Endothelial cell of umbilical vein (primary cell): Measurements from ENCODE around the gene CD34. TPM values are rescaled to one million over a fixed set of nuclear protein-coding genes. Genes with fewer than 3 reads are reported as not detected.

Experiments
- BruUV-seq: library from RNA; stranded (reverse); fragments of 400-500 nt; replicated peaks from 2 replicates; lab custom pipeline; 2021; lab: Mats Ljungman, UMichigan
- CTCF ChIA-PET: fragments of 300-600, 350-600 bp; sonication (Branson Sonifier 250); formaldehyde crosslinking; loops from one replicate; lab custom pipeline; 2021; ENCODE audit warnings: antibody characterized with exemption, inconsistent platforms; lab: Charles Lee
- POLR2A ChIA-PET: fragments of 300-600, 350-600 bp; sonication (Branson Sonifier 250); formaldehyde crosslinking; loops from one replicate; lab custom pipeline; 2021; ENCODE audit warnings: antibody characterized with exemption, inconsistent platforms; lab: Charles Lee
- DNase-seq: peaks from one replicate; pipeline ENCODE4 v3.0.0-alpha.2; 2011; ENCODE audit warnings: low read depth, low spot score
- FAIRE-seq: peaks from 2 replicates; lab custom pipeline; 2011; peaks lifted over from hg19 to GRCh38; lab: Jason Lieb, UNC
- H2AFZ ChIP-seq: 2 replicates; pipeline ENCODE4 v1.6.0; 2012; ENCODE audit warnings: low read depth, low read length, control low read depth, inconsistent platforms
- H3K27ac ChIP-seq: 2 replicates; pipeline ENCODE4 v1.5.1; 2011; ENCODE audit warnings: low read depth, mild to moderate bottlenecking, control low read depth, low read length, moderate library complexity; ENCODE audit not compliant: insufficient read depth
- H3K27me3 ChIP-seq, 2 experiments: 2 replicates each; pipeline versions ENCODE4 v1.6.0 to v1.6.1; 2011; ENCODE audit warnings: low read length in 2 of 2, mixed read lengths in 1 of 2; ENCODE audit not compliant: control insufficient read depth in 2 of 2, insufficient read depth in 2 of 2
- H3K36me3 ChIP-seq, 2 experiments: 2 replicates in 1 of 2; 3 replicates in 1 of 2; pipeline ENCODE4 v1.5.1; 2011; ENCODE audit warnings: low read length in 2 of 2, mild to moderate bottlenecking in 1 of 2, moderate library complexity in 1 of 2; ENCODE audit not compliant: control insufficient read depth in 2 of 2, insufficient read depth in 2 of 2; ENCODE audit errors: extremely low read depth in 1 of 2
- H3K4me1 ChIP-seq: 3 replicates; pipeline ENCODE4 v1.5.1; 2011; ENCODE audit warnings: mild to moderate bottlenecking, low read length; ENCODE audit not compliant: control insufficient read depth, insufficient read depth; ENCODE audit errors: extremely low read depth
- H3K4me2 ChIP-seq: 2 replicates; pipeline ENCODE4 v1.6.1; 2011; ENCODE audit warnings: low read length, control low read depth, mixed read lengths; ENCODE audit not compliant: insufficient read depth
- H3K4me3 ChIP-seq, 3 experiments: fragments of 200-600 bp in 1 of 3; sonication (generic), shearing (Covaris generic) in 1 of 3; replicated peaks in 1 of 3; 2 replicates each; pipeline ENCODE4 v1.5.1; 2011 to 2016; ENCODE audit warnings: control low read depth in 3 of 3, low read length in 3 of 3, mild to moderate bottlenecking in 2 of 3, inconsistent platforms in 1 of 3, low read depth in 1 of 3, moderate library complexity in 1 of 3; ENCODE audit not compliant: insufficient read depth in 1 of 3
- H3K79me2 ChIP-seq: 2 replicates; pipeline ENCODE4 v1.6.0; 2012; ENCODE audit warnings: low read length, inconsistent platforms; ENCODE audit not compliant: control insufficient read depth, insufficient read depth
- H3K9ac ChIP-seq: replicated peaks from 2 replicates; pipeline ENCODE3; 2011; ENCODE audit warnings: low read length, control low read depth; ENCODE audit not compliant: insufficient read depth; ENCODE audit errors: extremely low read depth
- H3K9me1 ChIP-seq: replicated peaks from 3 replicates; pipeline ENCODE4 v1.6.0; 2011; ENCODE audit warnings: mild to moderate bottlenecking, low read length; ENCODE audit not compliant: control insufficient read depth, insufficient read depth; ENCODE audit errors: extremely low read depth
- H3K9me3 ChIP-seq: replicated peaks from 2 replicates; pipeline ENCODE4 v1.5.1; 2012; ENCODE audit warnings: low read length, inconsistent platforms; ENCODE audit not compliant: control insufficient read depth, insufficient read depth
- H4K20me1 ChIP-seq: replicated peaks from 2 replicates; pipeline ENCODE3; 2011; ENCODE audit warnings: mild to moderate bottlenecking, low read length; ENCODE audit not compliant: control insufficient read depth, insufficient read depth; ENCODE audit errors: extremely low read depth
- CTCF ChIP-seq, 2 donors: IDR thresholded peaks; 1 replicate in 1 of 2; 2 replicates in 1 of 2; pipeline ENCODE4 v1.5.1; 2011; ENCODE audit warnings: low read length in 2 of 2, mild to moderate bottlenecking in 2 of 2, moderate library complexity in 2 of 2, control low read depth in 1 of 2, inconsistent platforms in 1 of 2, low read depth in 1 of 2; ENCODE audit not compliant: insufficient read depth in 1 of 2; ENCODE audit errors: extremely low read depth in 1 of 2
- EZH2 ChIP-seq: IDR thresholded peaks from 2 replicates; pipeline ENCODE4 v1.6.1; 2012; ENCODE audit warnings: borderline replicate concordance, low read depth, mild to moderate bottlenecking, moderate library complexity, low read length, inconsistent platforms; ENCODE audit not compliant: severe bottlenecking
- FOS ChIP-seq: IDR thresholded peaks from 2 replicates; pipeline ENCODE4 v1.6.1; 2011; ENCODE audit warnings: mild to moderate bottlenecking, low read length, moderate library complexity, borderline replicate concordance; ENCODE audit not compliant: insufficient read depth
- GATA2 ChIP-seq: IDR thresholded peaks from 2 replicates; pipeline ENCODE4 v1.7.0; 2011; ENCODE audit warnings: low read depth, mild to moderate bottlenecking, moderate library complexity, mixed read lengths, low read length; ENCODE audit not compliant: insufficient read length, insufficient read depth
- JUN ChIP-seq: IDR thresholded peaks from 2 replicates; pipeline ENCODE4 v1.6.1; 2011; ENCODE audit warnings: borderline replicate concordance, low read depth; ENCODE audit not compliant: insufficient read length, insufficient read depth
- MYC ChIP-seq: IDR thresholded peaks from one replicate; pipeline ENCODE4 v1.6.1; 2011; ENCODE audit warnings: mild to moderate bottlenecking, low read depth, low read length
- POLR2A ChIP-seq: IDR thresholded peaks from 2 replicates; pipeline ENCODE4 v1.6.1; 2012; ENCODE audit warnings: low read depth, mild to moderate bottlenecking, control low read depth, low read length
- POLR2AphosphoS5 ChIP-seq: IDR thresholded peaks from 2 replicates; pipeline ENCODE4 v1.6.1; 2012; ENCODE audit warnings: low read depth, mild to moderate bottlenecking, control low read depth, low read length, moderate library complexity; ENCODE audit not compliant: insufficient read depth
- dilution Hi-C: fragments of 300-500 bp; cut with MboI; formaldehyde crosslinking; loops from one replicate; pipeline ENCODE4 v1.15.0; 2019; ENCODE audit warnings: low sequenced_read_pairs; ENCODE audit not compliant: extremely low pct_ligation_motif_present
- intact Hi-C: fragments of 100-400 bp; cut with micrococcal nuclease; formaldehyde crosslinking; loops from one replicate; pipeline ENCODE4 v1.10.0; 2022
- polyA plus RNA-seq, 4 experiments: library from polyadenylated mRNA; depleted of rRNA in 3 of 4; stranded (reverse) in 3 of 4; unstranded in 1 of 4; fragments of >200 nt; gene quantifications; 2 replicates each; pipeline versions ENCODE4 v1.2.1 to v1.2.3, GENCODE V29; 2011 to 2012; ENCODE audit warnings: missing spikeins in 1 of 4
- total RNA-seq: library from RNA; stranded (reverse); gene quantifications from 2 replicates; pipeline ENCODE4 v1.2.3, GENCODE V29; 2021

CD34 gene
- total and polyA plus RNA-seq, 2 donors (not counting 3 experiments of a cell fraction or from before 2014, with no cell fraction given) = 102 to 174 TPM

GRCh38 chr1:207873055-207873890, 37.7 kb downstream of the CD34 start:
- H3K27me3 ChIP-seq = no peaks in the 10 kb centered on the region
- no peaks in the 10 kb centered on the region for H3K9me3 ChIP-seq
- TF ChIP-seq POLR2AphosphoS5 (no peak), POLR2A (no peak)
- dilution Hi-C loops (no loop called here), intact Hi-C loops (no loop called here)
- CTCF ChIA-PET = interaction anchor here (1.0 to 19.1 kb wide), 5 partner anchors 12 to 90 kb away, joined by 3 to 634 read pairs (median 8); no protein-coding TSS in a partner anchor
- peaks cover 6% of the 10 kb centered on the region for H3K79me2 ChIP-seq
- H2AFZ ChIP-seq = peak overlapping the region; percentile 16
- DNase-seq = no peak
- no peaks in the 10 kb centered on the region for H3K36me3 ChIP-seq
- FAIRE-seq = no peak
- H3K4me2 ChIP-seq = no peak overlapping the region
- POLR2A ChIA-PET = no interaction called here
- H4K20me1 ChIP-seq = no peaks in the 10 kb centered on the region
- no peak overlapping the region for H3K27ac ChIP-seq
- no peak overlapping the region for H3K9ac ChIP-seq
- no peak overlapping the region for H3K4me3 ChIP-seq
- no peaks in the 10 kb centered on the region for H3K4me1 ChIP-seq
- H3K9me1 ChIP-seq = no peaks in the 10 kb centered on the region
- no TSS peak for BruUV-seq

- POLR2A ChIA-PET = no interaction called here
- H3K36me3 ChIP-seq = no peaks in the 10 kb centered on the region
- no peaks in the 10 kb centered on the region for H3K9me1 ChIP-seq
- CTCF ChIA-PET = interaction anchor here (1.2 to 19.1 kb wide), 4 partner anchors 13 to 90 kb away, joined by 3 to 634 read pairs (median 70); no protein-coding TSS in a partner anchor
- no peak overlapping the region for H3K4me2 ChIP-seq
- no peak overlapping the region for H3K4me3 ChIP-seq
- H3K79me2 ChIP-seq = peaks cover 12% of the 10 kb centered on the region
- TF ChIP-seq GATA2 (no peak), FOS (no peak), EZH2 (no peak), POLR2A (no peak), CTCF (IDR thresholded peaks at IDR 0.05; ENCODE audit: extremely low read depth in 1 of 2, insufficient read depth in 1 of 2, low read depth in 1 of 2, low read length in 2 of 2) (no peak), JUN (no peak), MYC (no peak)
- BruUV-seq = no TSS peak
- H3K9me3 ChIP-seq = no peaks in the 10 kb centered on the region
- FAIRE-seq (no peak), DNase-seq (no peak)
- intact Hi-C loops (no loop called here), dilution Hi-C loops (no loop called here)
- no peaks in the 10 kb centered on the region for H3K27me3 ChIP-seq
- no peaks in the 10 kb centered on the region for H4K20me1 ChIP-seq
- H2AFZ ChIP-seq = no peak overlapping the region
- H3K4me1 ChIP-seq = peaks cover 5% of the 10 kb centered on the region
- H3K9ac ChIP-seq = no peak overlapping the region
- H3K27ac ChIP-seq = no peak overlapping the region
These were observed 38.3 kb downstream of the CD34 start for GRCh38 chr1:207872621-207873020.
